HG03575 (cell line): Measurements from ENCODE around the gene PDLIM3.
"Not testable (repeated sequence)": the region's sequence is repeated elsewhere in the genome, so short reads cannot be mapped to it uniquely, and the experiment has no call there.

Experiments used
- ATAC-seq: cut with Tn5 transposase; IDR thresholded peaks from one replicate; pipeline ENCODE4 v1.9.1; 2021; ENCODE audit not compliant: unreplicated experiment, insufficient number of reproducible peaks, low FRiP score; ENCODE audit errors: extremely low read depth

The PDLIM3 gene

DNA sequence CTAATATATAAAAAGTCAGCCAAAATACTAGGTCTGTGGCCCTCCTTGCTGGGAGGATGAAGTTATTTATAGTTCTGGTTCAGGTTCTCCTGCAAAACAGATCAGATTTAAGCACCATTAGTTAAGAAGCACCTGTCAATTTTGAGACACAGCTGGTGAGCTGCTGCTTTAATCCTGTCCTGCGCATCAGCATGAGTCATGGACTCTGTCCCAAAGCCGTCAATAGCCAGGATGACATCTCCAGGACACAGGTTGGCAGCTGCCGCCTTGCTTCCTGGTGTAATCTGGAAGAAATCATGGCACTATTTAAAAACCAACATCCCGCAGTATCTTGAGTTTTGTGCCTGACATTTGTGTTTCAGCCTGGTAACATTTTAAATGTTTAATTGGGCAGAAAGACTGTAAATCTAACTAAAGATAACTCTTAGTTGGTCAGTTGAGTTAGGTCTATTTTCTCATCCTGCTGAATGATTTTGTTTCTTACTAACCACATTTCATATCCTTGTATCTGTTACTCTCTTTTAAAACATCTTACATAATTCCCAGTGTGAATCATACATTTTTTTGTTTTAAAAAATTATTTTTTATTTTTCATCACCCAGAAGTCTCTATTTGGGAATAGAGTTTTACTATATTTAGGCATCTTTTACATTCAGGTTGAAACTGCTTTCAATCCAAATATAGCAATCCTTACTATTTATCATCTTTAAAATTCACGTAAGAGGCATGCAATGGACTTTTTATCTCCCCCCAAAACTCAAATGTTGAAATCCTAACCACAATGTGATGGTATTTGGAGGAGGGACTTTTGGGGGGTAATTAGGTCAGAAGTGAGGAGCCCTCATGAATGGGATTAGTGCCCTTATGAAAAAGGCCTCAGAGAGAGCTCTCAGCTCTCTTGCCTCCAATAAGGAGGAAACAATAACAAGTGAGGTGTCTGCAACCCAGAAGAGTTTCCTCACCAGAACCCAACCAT, 10.1 kb downstream of the PDLIM3 start:
- no peak for ATAC-seq

DNA sequence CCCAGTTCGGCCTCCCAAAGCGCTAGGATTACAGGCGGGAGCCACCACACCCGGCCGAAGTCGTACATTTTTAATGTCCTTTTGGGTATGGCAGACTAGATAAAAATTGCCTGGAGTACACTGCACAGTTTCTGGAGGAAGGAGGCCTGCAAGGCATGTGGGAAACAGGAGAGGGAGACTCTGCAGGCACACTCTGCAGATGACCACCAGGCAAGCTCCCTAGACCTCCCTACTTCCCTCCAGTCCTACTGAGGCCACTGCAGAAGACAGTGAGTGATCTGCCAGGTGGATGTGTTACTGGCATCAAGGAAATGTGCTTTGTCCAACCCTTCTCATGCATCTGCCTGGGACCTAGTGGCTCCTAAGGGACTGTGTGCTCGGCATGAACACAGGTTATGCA, 11.4 kb downstream of the PDLIM3 start:
- ATAC-seq = no peak

DNA sequence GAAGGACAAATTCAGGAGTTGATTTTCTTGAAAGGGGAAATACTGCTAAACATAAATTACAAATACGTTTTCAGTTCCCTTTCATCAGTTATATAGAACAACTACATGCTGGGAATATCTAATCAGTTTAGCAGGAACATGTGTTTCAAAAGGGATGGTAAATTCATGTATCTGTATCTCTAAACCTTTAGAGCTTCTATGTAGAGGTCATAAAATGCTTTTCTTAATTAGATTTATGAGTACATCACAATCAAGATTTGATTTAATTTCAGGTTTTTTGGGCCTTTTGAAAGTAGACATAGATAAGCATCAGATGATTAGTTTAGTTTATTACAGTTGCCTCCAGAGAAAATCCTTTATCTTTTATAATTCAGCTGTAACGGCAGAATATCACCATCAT, 12.9 kb downstream of the PDLIM3 start:
- no peak for ATAC-seq

DNA sequence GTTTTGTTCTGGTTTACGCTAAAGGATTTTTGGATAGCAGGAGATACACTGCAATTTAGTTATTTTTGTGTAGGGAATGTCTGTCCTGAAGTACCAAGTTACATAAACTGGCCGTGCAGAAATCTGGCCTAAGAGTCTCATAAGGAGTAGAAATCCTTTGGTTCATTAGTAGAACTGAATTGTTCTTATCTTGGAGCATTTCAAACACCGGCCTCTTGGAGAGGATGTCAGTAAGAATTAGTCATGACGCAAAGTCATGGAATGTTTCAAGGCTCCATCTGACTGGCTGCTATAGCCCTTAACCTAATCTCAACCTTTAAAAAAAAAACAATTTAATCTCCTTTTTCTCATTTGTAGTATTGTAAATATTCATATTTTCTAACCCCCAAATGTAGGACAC, 15.2 kb downstream of the PDLIM3 start:
- no peak for ATAC-seq

DNA sequence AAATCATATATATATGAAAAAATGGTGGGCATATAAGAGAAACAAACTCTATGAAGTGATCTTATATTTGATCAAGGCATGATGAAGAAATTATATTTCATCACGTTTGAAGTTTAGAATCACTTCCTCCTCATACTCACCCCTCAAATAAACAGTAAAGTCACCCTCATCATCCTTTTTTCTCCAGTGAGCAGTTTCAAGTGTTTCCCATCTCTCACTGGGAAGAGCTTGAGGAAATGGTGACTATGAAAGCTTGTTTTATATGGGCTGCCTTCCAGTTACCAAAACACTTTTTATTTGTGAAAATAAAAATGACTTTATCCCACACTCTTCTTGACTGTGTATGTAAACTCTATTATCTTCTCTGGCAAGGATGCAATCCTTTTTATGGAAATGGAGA, 16.8 kb downstream of the PDLIM3 start:
- ATAC-seq = no peak

DNA sequence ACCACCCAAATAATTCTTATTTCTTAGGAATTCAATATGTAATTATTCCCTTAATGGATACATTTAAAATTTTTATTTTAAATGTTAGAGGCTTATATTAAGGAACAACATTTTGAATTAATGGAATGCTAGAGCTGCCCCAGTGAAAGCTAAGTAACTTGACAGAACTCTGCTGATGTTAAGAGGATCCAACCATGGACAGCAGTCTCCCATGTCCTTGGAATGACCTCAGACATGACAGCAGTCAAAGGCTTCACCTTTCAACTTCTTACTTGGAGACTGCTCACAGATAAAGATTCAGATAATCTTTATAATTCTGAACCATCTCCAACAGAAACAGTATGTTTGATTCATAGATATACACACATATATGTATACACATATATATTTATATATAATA, 17.2 kb downstream of the PDLIM3 start:
- ATAC-seq = no peak

DNA sequence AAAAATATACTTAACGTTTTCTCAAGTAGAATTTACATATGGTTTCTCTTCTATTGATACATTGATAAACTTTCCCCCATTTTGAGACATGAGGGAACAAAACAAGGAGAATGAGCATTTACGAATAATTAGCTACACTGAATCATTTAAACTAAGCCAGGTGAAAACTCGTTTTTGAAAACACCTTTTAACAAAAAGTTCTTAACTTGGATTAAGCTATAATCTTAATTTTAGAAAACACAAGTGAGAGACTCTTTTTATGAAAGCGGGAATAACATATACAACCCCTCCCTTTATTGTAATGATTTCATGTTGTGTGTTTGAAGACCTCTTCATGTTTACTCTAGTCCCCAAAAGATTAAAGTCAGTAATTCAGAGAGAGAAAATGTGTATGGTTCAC, 20.1 kb downstream of the PDLIM3 start:
- no peak for ATAC-seq

DNA sequence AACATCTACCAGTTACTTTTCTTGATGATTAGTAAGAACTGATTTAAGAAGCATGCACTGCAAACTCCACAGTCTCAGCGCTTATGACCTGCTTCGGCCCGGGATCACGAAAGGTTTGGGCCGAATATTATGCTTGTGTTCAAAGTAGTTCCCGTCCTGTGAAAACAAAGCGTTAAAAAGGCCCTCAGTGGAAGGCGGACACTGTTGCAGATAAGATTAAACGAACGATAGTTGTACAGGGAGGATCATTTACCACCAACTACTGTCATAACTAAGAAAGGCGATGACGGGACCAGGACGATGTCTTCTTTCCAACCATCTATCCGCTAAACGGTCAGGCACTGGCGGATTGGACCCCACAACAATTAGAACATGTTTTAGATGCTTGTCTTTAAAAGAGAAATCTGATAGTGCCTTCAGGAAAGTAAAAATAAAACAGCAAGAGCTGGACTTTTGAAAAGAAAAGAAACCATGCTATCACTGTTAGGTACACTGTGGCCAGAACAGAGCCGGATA, 21.1 kb downstream of the PDLIM3 start:
- ATAC-seq = no peak

DNA sequence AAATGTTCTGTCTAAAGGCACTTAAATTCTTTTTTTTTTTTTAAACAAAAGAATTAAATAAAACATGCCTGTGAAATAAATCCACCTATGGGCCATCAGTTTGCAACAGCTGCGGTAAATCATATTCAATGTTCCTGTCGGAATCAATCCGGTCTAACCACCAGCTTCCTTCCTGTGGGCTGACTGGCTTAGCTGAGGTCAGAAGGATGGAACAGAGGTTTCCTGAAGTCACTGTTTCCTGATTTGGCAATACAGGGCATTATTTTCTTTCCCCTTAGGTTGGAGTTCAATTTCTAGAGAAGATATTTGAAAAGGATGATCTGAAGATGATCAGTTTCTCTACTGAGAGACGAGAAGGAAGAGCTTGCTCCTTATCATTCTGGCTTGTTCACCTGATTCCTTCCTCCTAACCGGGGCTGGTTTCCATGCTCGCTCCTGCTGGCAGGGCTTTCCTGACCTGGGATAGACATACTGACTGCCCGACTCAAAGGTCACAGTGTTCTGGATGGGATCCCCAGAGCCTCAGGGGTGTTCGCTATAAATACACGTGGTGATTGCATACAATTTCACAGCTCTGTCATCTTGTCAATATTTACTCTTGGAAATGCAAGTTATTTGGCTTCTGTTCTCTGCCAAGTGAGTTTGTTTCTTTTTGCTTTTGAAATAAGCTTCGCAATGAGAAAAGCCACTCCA, 21.7 kb downstream of the PDLIM3 start:
- no peak for ATAC-seq

DNA sequence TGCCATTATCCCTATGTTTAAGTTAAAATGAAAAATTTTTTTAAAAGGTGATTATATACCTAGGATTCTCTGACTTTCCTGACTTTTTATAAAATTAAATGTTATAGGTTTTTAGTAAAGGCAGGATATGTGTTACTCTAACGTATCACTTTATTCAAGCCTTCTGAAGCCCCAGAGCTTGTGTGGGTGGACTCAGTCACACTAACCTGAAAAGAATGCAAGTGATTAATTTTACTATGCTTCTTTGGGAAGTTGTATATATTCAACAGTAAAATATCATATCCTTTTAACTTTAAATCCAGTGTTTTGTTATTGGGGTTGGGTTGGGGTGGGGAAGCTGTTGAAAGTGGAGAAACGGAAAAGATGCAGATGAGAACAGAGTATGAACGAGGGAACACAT, 22.8 kb downstream of the PDLIM3 start:
- no peak for ATAC-seq

DNA sequence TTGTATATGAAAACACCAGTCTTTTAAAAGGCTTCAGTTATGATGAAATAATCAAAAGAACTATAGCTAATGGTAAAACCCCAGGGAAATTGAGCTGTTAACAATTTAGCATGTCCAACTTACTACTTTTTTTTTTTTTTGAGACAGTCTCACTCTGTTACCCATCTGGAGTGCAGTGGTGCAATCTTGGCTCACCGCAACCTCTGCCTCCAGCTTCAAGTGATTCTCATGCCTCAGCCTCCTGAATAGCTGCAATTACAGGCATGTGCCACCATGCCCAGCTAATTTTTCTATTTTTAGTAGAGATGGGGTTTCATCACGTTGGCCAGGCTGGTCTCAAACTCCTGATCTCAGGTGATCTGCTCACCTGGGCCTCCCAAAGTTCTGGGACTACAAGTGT, 24.1 kb downstream of the PDLIM3 start:
- ATAC-seq = not testable (repeated sequence)

DNA sequence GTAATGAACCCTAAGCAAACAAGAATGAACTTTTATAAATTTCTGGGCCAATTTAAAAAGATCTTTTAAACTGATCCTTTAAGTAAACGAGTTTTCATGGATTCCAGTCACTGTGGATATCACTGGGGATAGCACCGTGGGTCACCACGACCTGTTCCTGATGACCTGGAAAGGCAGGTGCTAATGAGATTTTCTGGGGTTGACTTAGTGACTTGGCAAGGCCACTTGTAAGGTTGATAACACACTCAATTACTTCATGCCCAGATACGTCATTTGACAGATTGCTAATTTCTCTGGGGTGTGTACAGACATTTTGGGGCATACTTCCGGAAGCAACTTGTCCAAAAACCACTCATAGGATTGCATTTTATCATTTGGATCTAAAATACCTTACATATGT, 24.5 kb downstream of the PDLIM3 start:
- ATAC-seq = no peak

DNA sequence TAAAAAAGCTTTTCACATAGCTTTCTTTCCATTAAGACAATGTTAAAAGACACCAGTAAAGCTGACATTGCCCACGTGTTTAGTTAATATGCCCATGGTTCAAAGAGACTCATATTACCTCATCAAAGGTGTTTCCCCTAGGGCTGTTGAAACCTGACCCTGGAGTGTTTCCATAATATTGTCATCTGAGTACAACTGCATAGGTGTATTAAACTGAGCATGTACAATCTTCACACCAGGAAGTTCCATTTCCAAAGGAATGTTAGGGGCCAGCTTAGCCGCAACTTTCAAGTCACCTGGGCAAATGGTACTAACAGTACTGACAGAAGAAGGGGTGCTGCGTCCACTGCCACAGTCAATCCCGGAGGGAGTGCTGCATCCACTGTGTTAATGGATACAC, 27.1 kb downstream of the PDLIM3 start:
- ATAC-seq = no peak

DNA sequence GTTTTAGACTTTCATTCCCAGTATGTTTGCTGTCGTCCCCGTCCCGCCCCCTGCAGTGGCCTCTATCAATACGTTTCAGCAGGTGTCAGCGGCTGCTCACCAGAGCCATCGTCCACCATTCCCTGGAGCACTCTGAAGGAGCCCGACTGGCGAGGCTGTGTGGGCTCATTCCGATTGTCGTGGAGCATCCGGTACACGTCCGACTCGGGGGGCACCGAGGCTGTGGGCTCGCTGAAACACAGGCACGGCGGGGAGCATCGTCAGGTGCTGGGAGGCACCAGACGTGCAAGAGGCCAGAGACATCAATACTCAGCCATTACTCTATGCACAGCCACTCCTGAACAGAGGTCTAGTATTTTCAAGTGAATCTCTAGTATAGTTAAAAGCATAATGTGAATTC, 28.9 kb downstream of the PDLIM3 start:
- ATAC-seq = no peak

DNA sequence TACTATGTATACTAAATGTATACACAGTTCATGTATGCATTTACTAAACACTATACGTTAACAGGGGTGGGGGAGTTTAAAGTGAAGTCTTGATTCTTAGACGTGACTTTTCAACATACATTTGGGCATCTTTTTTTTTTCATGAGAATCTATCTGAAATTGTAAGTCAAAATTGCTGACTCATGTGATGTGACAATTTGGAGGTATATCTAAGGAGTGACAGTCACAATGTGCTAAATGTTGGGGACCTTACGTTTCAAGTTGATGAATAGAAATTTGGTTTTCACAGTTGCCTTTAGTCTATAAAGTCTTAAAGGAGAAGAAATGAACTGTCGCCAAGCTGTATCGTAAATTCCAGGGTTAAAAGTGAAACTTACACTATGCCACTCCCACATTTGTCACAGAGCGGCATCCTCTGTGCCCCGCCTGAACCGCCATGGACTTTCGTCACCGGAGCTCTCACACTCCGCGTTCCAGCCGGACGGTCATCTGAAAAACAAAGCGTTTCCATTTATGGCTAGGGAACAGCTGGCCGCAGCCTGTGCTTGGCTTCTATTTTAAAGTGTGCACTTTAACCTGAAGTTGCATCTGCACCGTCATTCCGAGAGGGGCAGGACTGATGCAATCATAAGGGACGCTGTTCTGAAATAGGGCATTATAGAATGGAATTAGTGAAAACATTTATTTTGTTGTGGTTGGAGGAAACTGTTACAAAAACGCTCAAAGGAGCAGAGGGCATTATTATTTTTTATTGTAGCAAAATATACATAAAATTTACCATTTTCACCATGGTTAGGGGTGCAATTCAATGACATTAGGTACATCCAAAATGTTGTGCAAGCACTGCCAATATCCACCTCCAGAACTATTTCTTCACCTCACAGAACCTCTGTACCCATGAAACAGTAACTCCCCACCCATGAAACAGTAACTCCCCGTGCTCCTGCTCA, 30.9 kb downstream of the PDLIM3 start:
- no peak for ATAC-seq

DNA sequence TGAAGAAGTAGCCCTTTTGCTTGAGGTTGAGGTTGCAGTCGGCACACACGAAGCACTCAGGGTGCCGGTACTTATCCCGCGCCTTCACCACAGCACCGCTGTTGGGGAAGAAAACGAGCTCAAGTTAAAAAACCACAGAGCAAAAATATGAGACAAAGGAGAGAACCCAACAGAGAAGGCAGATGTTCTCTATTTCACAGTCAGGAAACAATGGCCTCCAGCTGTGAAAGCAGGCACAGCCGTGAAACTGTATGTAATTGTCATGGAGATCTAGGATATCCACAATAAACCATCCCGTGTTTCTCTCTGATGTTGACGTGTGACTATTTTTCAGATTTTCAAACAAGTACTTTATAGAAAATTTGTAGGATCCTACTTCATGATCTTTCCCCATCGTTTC, 32.9 kb downstream of the PDLIM3 start:
- ATAC-seq = no peak

DNA sequence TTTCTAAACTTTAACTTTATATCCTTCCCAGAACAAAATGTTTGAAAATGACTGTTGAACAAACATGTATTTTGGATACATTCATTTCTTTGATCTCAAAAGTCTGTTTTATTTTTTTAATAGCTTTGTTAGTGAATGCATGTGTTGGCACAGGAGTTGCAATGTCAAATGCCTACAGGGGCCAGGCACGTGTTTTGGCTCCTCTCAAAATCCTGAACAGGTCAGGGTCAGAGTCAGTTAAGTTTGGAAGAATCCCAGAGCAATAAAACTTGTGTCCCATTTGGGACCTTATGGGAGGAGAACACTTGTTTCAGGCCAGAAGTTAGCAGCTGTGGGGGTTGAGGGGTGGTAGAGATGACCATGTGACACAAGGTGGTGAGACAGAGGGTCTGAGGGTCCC, 34.7 kb downstream of the PDLIM3 start:
- no peak for ATAC-seq

DNA sequence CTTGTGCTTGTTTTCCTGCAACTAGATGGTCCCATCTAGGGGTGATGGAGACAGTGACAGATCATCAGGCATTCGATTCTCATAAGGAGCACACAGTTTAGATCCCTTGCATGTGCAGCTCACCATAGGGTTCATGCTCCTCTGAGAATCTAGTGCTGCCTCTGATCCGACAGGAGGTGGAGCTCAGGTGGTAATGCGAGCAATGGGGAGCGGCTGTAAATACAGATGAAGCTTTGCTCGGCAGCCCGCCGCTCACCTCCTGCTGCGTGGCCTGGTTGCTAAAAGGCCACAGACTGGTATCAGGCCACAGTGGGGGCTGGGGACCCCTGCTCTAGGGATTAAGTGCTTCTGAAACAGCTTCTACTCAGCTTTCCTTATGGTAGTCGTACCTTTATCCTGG, 35.3 kb downstream of the PDLIM3 start:
- ATAC-seq = no peak

DNA sequence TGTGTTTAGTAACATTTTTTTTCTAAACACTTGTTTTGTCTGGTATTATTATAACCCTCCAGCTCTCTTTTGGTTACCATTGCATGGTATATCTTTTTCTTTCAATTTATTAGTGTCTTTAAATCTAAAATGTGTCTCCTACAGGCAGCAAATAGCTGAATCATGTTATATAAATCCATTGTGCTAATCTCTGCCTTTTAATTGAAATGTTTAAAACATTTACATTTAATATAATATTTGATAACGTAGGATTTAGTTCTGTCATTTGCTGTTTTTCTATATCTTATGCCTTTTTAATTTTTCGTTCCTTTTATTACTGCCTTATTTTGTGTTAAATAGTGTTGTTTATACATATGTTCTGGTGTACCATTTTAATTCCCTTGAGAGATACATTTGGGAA, 46.7 kb downstream of the PDLIM3 start:
- ATAC-seq = no peak
